ENCODE results near the gene CHST8.

DNA sequence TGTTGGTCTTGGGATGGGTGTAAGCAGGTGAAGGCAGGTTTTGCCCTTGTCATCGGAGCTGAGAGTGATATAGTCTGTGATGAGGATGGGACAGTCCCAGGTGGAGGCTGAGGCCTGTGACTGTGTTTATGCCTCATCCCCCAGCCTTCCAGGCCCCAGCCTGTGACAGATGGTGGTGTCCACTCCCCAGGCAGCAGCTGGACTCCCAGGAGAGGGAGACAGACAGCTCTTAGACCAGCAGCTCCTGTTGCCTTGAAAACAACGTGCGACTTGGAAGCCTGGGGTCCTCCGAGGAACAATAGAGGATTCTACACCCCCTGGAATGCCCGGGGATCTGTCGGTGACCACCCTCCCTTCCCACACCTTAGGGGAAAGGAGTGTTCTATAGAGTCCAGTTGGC lies 63.8 kb downstream of the CHST8 start:
- TF ChIP-seq REST (IDR thresholded peaks at IDR 0.05; ENCODE audit: insufficient replicate concordance, low read depth) (no peak), GABPA (IDR thresholded peaks at IDR 0.05; ENCODE audit: low read depth) (no peak), POLR2AphosphoS5 (IDR thresholded peaks at IDR 0.05; ENCODE audit: low read depth) (no peak), SPI1 (IDR thresholded peaks at IDR 0.05; ENCODE audit: borderline replicate concordance, low read depth) (no peak)
- TF ChIP-seq, protein P1, sequence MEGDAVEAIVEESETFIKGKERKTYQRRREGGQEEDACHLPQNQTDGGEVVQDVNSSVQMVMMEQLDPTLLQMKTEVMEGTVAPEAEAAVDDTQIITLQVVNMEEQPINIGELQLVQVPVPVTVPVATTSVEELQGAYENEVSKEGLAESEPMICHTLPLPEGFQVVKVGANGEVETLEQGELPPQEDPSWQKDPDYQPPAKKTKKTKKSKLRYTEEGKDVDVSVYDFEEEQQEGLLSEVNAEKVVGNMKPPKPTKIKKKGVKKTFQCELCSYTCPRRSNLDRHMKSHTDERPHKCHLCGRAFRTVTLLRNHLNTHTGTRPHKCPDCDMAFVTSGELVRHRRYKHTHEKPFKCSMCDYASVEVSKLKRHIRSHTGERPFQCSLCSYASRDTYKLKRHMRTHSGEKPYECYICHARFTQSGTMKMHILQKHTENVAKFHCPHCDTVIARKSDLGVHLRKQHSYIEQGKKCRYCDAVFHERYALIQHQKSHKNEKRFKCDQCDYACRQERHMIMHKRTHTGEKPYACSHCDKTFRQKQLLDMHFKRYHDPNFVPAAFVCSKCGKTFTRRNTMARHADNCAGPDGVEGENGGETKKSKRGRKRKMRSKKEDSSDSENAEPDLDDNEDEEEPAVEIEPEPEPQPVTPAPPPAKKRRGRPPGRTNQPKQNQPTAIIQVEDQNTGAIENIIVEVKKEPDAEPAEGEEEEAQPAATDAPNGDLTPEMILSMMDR (IDR thresholded peaks at IDR 0.05; ENCODE audit: insufficient read depth, low read length): no peak

Measured in HL-60 (cell line).